SKM-1 treated with dmso at 0.1 percent for 144 hours (cell line): ENCODE measurements around the gene WAPL.
A peak's percentile ranks its signal among the peaks of the same experiment; 100 is the strongest.
"Not testable (repeated sequence)": the region's sequence is repeated elsewhere in the genome, so short reads cannot be mapped to it uniquely, and the experiment has no call there.

Experiments
- DNase-seq: peaks from one replicate; lab custom pipeline; 2025; ENCODE audit not compliant: unreplicated experiment; lab: John Stamatoyannopoulos, UW

Gene WAPL, protein sequence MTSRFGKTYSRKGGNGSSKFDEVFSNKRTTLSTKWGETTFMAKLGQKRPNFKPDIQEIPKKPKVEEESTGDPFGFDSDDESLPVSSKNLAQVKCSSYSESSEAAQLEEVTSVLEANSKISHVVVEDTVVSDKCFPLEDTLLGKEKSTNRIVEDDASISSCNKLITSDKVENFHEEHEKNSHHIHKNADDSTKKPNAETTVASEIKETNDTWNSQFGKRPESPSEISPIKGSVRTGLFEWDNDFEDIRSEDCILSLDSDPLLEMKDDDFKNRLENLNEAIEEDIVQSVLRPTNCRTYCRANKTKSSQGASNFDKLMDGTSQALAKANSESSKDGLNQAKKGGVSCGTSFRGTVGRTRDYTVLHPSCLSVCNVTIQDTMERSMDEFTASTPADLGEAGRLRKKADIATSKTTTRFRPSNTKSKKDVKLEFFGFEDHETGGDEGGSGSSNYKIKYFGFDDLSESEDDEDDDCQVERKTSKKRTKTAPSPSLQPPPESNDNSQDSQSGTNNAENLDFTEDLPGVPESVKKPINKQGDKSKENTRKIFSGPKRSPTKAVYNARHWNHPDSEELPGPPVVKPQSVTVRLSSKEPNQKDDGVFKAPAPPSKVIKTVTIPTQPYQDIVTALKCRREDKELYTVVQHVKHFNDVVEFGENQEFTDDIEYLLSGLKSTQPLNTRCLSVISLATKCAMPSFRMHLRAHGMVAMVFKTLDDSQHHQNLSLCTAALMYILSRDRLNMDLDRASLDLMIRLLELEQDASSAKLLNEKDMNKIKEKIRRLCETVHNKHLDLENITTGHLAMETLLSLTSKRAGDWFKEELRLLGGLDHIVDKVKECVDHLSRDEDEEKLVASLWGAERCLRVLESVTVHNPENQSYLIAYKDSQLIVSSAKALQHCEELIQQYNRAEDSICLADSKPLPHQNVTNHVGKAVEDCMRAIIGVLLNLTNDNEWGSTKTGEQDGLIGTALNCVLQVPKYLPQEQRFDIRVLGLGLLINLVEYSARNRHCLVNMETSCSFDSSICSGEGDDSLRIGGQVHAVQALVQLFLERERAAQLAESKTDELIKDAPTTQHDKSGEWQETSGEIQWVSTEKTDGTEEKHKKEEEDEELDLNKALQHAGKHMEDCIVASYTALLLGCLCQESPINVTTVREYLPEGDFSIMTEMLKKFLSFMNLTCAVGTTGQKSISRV (N-terminal part only)

GRCh38 chr10:86521678-86522509, at the start of gene WAPL:
Gene WAPL, minus strand, starts transcription at chr10:86521792. Its CDS starts 3,723 bp downstream, at chr10:86518069.
- peak; percentile 93 for DNase-seq

- DNase-seq, result no peak
These were observed 47.7 kb upstream of the WAPL start for GRCh38 chr10:86569335-86569734.

DNA sequence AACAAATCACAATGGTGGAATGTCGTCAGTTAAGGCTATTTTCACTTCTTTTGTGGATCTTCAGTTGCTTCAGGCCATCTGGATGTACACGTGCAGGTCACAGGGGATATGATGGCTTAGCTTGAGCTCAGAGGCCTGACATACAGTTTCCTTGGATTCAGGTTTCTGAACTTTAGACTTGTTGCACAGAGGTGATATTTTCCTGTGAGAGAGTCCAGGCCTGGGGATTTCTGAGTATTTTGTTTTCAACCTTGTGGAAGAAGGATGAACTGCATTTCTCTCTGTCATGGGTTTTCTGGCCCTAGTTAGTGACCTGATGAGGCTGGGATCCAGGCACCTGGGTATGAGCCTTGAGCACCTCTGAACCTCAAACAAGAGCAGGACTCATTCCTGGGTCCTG, 44.9 kb upstream of the WAPL start:
- DNase-seq, result not testable (repeated sequence)

- not testable (repeated sequence) for DNase-seq
These were observed 41.7 kb upstream of the WAPL start for GRCh38 chr10:86563338-86563737.

DNA sequence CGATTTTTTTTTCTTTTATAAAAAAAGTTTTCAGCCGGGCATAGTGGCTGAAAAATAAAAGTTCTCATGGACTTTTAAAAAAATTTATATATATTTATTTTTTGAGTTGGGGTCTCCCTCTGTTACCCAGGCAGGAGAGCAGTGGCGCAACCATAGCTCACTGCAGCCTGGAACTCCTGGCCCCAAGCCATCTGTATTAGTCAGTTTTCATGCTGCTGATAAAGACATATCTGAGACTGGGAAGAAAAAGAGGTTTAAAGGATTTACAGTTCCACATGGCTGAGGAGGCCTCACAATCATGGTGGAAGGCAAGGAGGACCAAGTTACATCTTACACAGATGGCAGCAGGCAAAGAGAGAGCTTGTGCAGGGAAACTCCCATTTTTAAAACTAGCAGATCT, 37.1 kb upstream of the WAPL start:
- not testable (repeated sequence) for DNase-seq

- no peak for DNase-seq
These were observed 35.5 kb upstream of the WAPL start for GRCh38 chr10:86556933-86557649.

GRCh38 chr10:86556532-86556931, 34.9 kb upstream of the WAPL start:
- DNase-seq, result no peak

GRCh38 chr10:86553639-86554038, 32.0 kb upstream of the WAPL start:
- DNase-seq, result no peak

DNA sequence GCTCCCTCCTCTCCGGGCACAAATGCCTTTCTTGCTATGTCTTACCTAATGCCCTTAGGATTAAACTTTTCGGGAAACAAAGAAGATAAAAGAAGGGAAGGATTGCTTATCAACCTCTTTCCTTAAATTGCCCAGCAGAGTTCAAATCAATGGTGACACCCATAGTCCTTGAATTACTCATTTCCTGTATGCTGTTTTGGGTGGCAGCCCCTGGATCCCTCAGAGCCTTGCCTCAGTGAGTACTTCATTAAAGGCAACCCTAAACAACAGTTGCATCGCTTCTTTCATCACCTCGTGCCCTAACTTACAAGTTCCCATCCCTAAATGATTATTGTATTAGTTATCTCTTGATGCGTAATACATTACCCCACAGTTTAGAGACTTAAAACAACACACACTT, 31.6 kb upstream of the WAPL start:
- no peak for DNase-seq

DNA sequence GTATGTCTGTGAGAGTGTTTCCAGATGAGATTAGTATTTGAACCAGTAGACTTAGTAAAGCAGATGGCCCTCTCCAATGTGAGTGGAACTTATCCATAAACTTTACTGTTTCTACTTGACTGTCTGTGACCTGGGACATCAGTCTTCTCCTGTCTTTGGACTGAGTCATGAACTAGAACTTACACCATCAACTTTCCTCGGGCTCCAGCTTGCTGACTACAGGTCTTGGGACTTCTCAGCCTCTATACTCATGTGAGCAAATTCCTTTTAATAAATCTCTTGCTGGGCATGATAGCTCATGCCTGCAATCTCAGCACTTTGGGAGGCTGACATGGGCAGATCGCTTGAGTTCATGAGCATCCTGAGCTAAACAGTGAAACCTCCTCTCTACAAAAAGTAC, 25.7 kb upstream of the WAPL start:
- DNase-seq, result no peak

- DNase-seq, result no peak
These were observed 23.5 kb upstream of the WAPL start for GRCh38 chr10:86545101-86545500.

- no peak for DNase-seq
These were observed 18.4 kb upstream of the WAPL start for GRCh38 chr10:86540016-86540415.

GRCh38 chr10:86538547-86538946, 17.0 kb upstream of the WAPL start:
- DNase-seq, result no peak

DNA sequence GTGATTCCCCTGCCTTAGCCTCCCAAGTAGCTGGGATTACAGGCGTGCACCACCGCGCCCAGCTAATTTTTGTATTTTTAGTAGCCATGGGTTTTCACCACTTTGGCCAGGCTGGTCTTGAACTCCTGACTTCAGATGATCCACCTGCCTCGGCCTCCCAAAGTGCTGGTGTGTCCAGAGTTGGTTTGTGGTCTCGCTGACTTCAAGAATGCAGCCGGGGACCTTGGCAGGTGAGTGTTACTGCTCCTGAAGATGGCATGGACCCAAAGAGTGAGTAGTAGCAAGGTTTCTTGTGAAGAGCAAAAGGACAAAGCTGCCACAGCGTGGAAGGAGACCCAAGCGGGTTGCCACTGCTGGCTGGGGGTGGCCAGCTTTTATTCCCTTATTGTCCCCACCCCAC, 16.4 kb upstream of the WAPL start:
- not testable (repeated sequence) for DNase-seq

- DNase-seq, result no peak
These were observed 14.8 kb upstream of the WAPL start for GRCh38 chr10:86536294-86536861.

DNA sequence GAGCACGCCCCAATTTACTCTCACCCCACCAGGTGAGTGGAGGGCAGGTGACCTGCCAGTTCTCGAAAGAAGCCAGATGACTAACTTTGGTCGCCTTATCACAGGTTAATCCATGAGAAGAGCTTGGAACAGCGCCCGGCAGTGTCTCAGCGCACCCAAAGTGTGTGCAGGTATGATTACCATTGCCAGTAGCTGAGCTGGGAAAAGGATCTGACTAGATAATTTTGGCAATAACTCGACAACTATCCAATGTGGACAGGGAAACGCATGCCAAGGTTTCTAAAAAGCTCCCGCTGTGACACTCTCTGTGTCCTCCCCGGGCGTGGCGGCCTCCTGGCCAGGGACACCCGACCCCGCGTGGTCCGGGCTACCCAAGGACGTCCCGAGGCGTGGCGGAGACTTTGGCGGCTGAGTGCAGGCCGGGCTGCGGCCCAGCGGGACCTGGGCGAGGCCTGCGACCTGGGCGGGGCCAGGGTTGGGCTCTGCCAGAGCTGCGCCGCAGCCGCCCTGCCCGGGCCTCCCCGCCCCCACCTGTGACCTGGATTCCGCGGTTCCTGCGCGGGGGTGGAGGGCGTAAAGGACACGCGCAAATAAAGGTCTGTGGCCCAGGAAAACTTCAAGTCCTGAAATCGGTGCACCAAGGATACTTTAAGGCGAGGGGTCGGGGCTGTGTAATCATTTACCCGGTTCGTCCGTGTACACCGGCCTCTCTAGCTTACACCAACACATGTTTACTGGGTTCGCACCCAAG, 13.7 kb upstream of the WAPL start:
- DNase-seq, result no peak

DNA sequence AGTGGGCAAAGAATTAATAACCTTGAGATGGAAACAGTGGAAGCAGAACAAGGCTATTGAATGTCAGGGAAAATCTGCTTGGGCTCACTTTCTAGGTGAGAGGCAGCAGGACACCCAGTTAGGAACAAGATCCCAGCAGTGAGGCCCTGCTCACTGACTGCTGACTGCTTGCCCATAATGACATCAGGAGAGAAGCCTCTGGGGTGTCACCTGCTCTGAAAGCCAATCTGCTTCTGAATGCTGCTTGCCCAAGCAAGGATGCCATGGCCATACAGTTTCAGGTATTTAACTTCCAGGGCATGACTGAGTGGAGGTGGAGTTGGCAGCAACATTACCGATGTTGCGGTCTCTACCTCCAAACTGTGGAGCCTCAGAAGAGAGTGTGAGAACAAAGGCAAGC, 11.7 kb upstream of the WAPL start:
- DNase-seq, result no peak

GRCh38 chr10:86528736-86529135, 7.1 kb upstream of the WAPL start:
- DNase-seq, result not testable (repeated sequence)

GRCh38 chr10:86526606-86527005, 5.0 kb upstream of the WAPL start:
- DNase-seq, result no peak
